EH (cell line): ENCODE measurements around the gene CCDC61.

Experiments used
- DNase-seq: peaks from one replicate; pipeline ENCODE4 v3.0.0-alpha.2; 2015; ENCODE audit warnings: low read depth

The CCDC61 gene

GRCh38 chr19:45975306-45976070 is 19.8 kb upstream of the CCDC61 start:
- DNase-seq = no peak

- no peak for DNase-seq
Observed at GRCh38 chr19:45976178-45976577, 19.1 kb upstream of the CCDC61 start.

- DNase-seq = no peak
Observed at GRCh38 chr19:45978156-45978555, 17.1 kb upstream of the CCDC61 start.

- DNase-seq = peak; percentile 20
Observed at GRCh38 chr19:45981350-45981749, 13.9 kb upstream of the CCDC61 start.

- no peak for DNase-seq
Observed at GRCh38 chr19:45985321-45985720, 9.9 kb upstream of the CCDC61 start.

- DNase-seq = no peak
Observed at GRCh38 chr19:45990113-45990728, 5.0 kb upstream of the CCDC61 start.

- no peak for DNase-seq
Observed at GRCh38 chr19:45994456-45994997, 740 bp upstream of the CCDC61 start.

- DNase-seq = no peak
Observed at GRCh38 chr19:45995715-45996385, 583 bp downstream of the CCDC61 start.

- DNase-seq = no peak
Observed at GRCh38 chr19:45996933-45997332, 1.7 kb downstream of the CCDC61 start.

GRCh38 chr19:45998834-45999233 is 3.6 kb downstream of the CCDC61 start:
- DNase-seq = no peak

- peak; percentile 44 for DNase-seq
Observed at GRCh38 chr19:45999653-46000121, 4.4 kb downstream of the CCDC61 start.

- DNase-seq = no peak
Observed at GRCh38 chr19:46000491-46001246, 5.4 kb downstream of the CCDC61 start.

GRCh38 chr19:46002678-46003275 is 7.5 kb downstream of the CCDC61 start:
- DNase-seq = no peak

- DNase-seq = no peak
Observed at GRCh38 chr19:46006411-46006810, 11.1 kb downstream of the CCDC61 start.

- peak; percentile 69 for DNase-seq
Observed at GRCh38 chr19:46009530-46010510, 14.6 kb downstream of the CCDC61 start.

GRCh38 chr19:46014534-46014933 is 19.3 kb downstream of the CCDC61 start:
- no peak for DNase-seq

- DNase-seq = peak; percentile 59
Observed at GRCh38 chr19:46014941-46015686, 19.8 kb downstream of the CCDC61 start.

- no peak for DNase-seq
Observed at GRCh38 chr19:46015687-46016425, 20.6 kb downstream of the CCDC61 start.
